HepG2 (cell line): Measurements from ENCODE around the gene MYO3B. TPM values are rescaled to one million over a fixed set of nuclear protein-coding genes. Genes with fewer than 3 reads are reported as not detected.

Experiments
- ATAC-seq: fragments of 200-7000 bp; cut with Tn5 transposase; 3 replicates; pipeline ENCODE4 v1.9.1; 2020; ENCODE audit warnings: mild to moderate bottlenecking, moderate library complexity
- BruUV-seq: library from RNA; stranded (reverse); fragments of 400-500 nt; replicated peaks from 2 replicates; lab custom pipeline; 2021; lab: Mats Ljungman, UMichigan
- CTCF ChIA-PET: fragments of 300-600 bp; formaldehyde crosslinking; extraction: SDS; loops from one replicate; lab custom pipeline; 2021; ENCODE audit warnings: low total read pairs, inconsistent platforms, low intra/inter-chr PET ratio; lab: Yijun Ruan, JAX
- POLR2A ChIA-PET: fragments of 350-600 bp; sonication (Branson Sonifier 250); formaldehyde crosslinking; loops from one replicate; lab custom pipeline; 2020; ENCODE audit warnings: antibody characterized with exemption, inconsistent platforms; lab: Yijun Ruan, JAX
- DNase-seq: peaks from one replicate; pipeline ENCODE4 v3.0.0-alpha.2; 2015; ENCODE audit warnings: low spot score
- FAIRE-seq: peaks from 3 replicates; lab custom pipeline; 2011; peaks lifted over from hg19 to GRCh38; lab: Jason Lieb, UNC
- H2AFZ ChIP-seq: one replicate; pipeline ENCODE4 v1.6.1; 2011; ENCODE audit warnings: low read length, inconsistent platforms
- H3K27ac ChIP-seq: fragments of 300-600 bp; 3 replicates; pipeline ENCODE4 v1.8.0; 2011; ENCODE audit warnings: mixed run types, mild to moderate bottlenecking, mixed read lengths, low read length, inconsistent platforms; ENCODE audit not compliant: insufficient read depth; ENCODE audit errors: extremely low read length
- H3K27me3 ChIP-seq, 2 experiments: fragments of 200-600 bp in 1 of 2; 2 replicates in 1 of 2; 3 replicates in 1 of 2; pipeline versions ENCODE4 v1.6.0 to v1.8.0; 2011; ENCODE audit warnings: low read length in 2 of 2, mild to moderate bottlenecking in 2 of 2, moderate library complexity in 2 of 2, inconsistent platforms in 1 of 2; ENCODE audit not compliant: insufficient read depth in 2 of 2, control insufficient read depth in 1 of 2
- H3K36me3 ChIP-seq, 2 experiments: fragments of 200-600 bp in 1 of 2; replicated peaks in 1 of 2; 2 replicates in 1 of 2; 3 replicates in 1 of 2; pipeline versions ENCODE4 v1.5.1 to v1.8.0; 2011; ENCODE audit warnings: low read length in 2 of 2, inconsistent platforms in 1 of 2; ENCODE audit not compliant: insufficient read depth in 2 of 2, control insufficient read depth in 1 of 2
- H3K4me1 ChIP-seq: 2 replicates; pipeline ENCODE4 v1.5.1; 2012; ENCODE audit warnings: low read length, inconsistent platforms; ENCODE audit not compliant: insufficient read depth
- H3K4me2 ChIP-seq: 2 replicates; pipeline ENCODE4 v1.6.0; 2011; ENCODE audit warnings: low read depth, low read length, inconsistent platforms
- H3K4me3 ChIP-seq, 3 experiments: fragments of 200-600 bp in 1 of 3; sonication (generic), shearing (Covaris generic) in 1 of 3; replicated peaks in 1 of 3; 2 replicates each; pipeline ENCODE4 v1.5.1; 2011 to 2016; ENCODE audit warnings: low read length in 3 of 3, inconsistent platforms in 2 of 3, low read depth in 2 of 3, mild to moderate bottlenecking in 2 of 3, control low read depth in 1 of 3, mixed read lengths in 1 of 3; ENCODE audit not compliant: insufficient read depth in 1 of 3
- H3K79me2 ChIP-seq: one replicate; pipeline ENCODE4 v1.6.1; 2011; ENCODE audit warnings: low read length, inconsistent platforms; ENCODE audit not compliant: insufficient read depth
- H3K9ac ChIP-seq: 2 replicates; pipeline ENCODE4 v1.6.0; 2011; ENCODE audit warnings: mild to moderate bottlenecking, low read depth, low read length, inconsistent platforms; ENCODE audit not compliant: insufficient read depth
- H3K9me3 ChIP-seq: 2 replicates; pipeline ENCODE4 v1.5.1; 2012; ENCODE audit warnings: mild to moderate bottlenecking, low read length
- H4K20me1 ChIP-seq: 2 replicates; pipeline ENCODE4 v1.6.0; 2011; ENCODE audit warnings: inconsistent platforms, mild to moderate bottlenecking, low read length, moderate library complexity; ENCODE audit not compliant: insufficient read depth
- KDM3A ChIP-seq: IDR thresholded peaks from 2 replicates; pipeline ENCODE4 v1.6.1; 2018; ENCODE audit warnings: low read depth, missing compliant biosample characterization
- MEIS1 ChIP-seq: sonication (generic); formaldehyde crosslinking; IDR thresholded peaks from 2 replicates; pipeline ENCODE4 v1.9.0; 2021; ENCODE audit warnings: mild to moderate bottlenecking, missing genetic modification reagents, moderate library complexity, borderline replicate concordance
- NFIC ChIP-seq: IDR thresholded peaks from 2 replicates; pipeline ENCODE4 v1.6.1; 2012; ENCODE audit warnings: mild to moderate bottlenecking, low read length, inconsistent platforms
- RORA ChIP-seq: sonication (generic); formaldehyde crosslinking; IDR thresholded peaks from 2 replicates; pipeline ENCODE4 v1.5.0; 2020; ENCODE audit warnings: mild to moderate bottlenecking, missing genetic modification reagents, moderate library complexity
- SETDB1 ChIP-seq: sonication (generic); formaldehyde crosslinking; IDR thresholded peaks from 2 replicates; pipeline ENCODE4 v1.5.1; 2020; ENCODE audit warnings: missing genetic modification reagents, mild to moderate bottlenecking, borderline replicate concordance
- SMAD1 ChIP-seq: sonication (generic); formaldehyde crosslinking; IDR thresholded peaks from 2 replicates; pipeline ENCODE4 v1.4.0; 2020; ENCODE audit warnings: missing genetic modification reagents, low read depth, mild to moderate bottlenecking, borderline replicate concordance
- SP4 ChIP-seq: sonication (generic); formaldehyde crosslinking; IDR thresholded peaks from 2 replicates; pipeline ENCODE4 v1.8.1; 2023; ENCODE audit warnings: mild to moderate bottlenecking, missing genetic modification reagents
- ZFP36L2 ChIP-seq: sonication (generic); formaldehyde crosslinking; IDR thresholded peaks from 2 replicates; pipeline ENCODE4 v1.4.0; 2020; ENCODE audit warnings: missing genetic modification reagents
- ZNF343 ChIP-seq: sonication (generic); formaldehyde crosslinking; IDR thresholded peaks from 2 replicates; pipeline ENCODE4 v1.4.0; 2020; ENCODE audit warnings: mild to moderate bottlenecking, missing genetic modification reagents
- ZNF431 ChIP-seq: sonication (generic); formaldehyde crosslinking; IDR thresholded peaks from 2 replicates; pipeline ENCODE4 v1.9.0; 2022; ENCODE audit warnings: missing genetic modification reagents, low read depth, mild to moderate bottlenecking, borderline replicate concordance
- WGBS: methylation state at CpG from one replicate; pipeline ENCODE4 v1.1.6; 2017; ENCODE audit warnings: low lambda C conversion rate; 5-methylcytosine and 5-hydroxymethylcytosine counted together
- in situ Hi-C: cut with HindIII; loops from 2 replicates; pipeline ENCODE4 v1.10.0; 2017; ENCODE audit warnings: low pct_unique_long_range_greater_than_20kb; ENCODE audit not compliant: extremely low pct_ligation_motif_present
- intact Hi-C: fragments of 100-400 bp; cut with micrococcal nuclease; formaldehyde crosslinking; loops from one replicate; pipeline ENCODE4 v1.10.0; 2022; ENCODE audit not compliant: unreplicated experiment
- polyA plus RNA-seq, 8 experiments: library from polyadenylated mRNA; depleted of rRNA in 3 of 8; stranded (reverse) in 7 of 8; unstranded in 1 of 8; fragments of >200 nt; fragmentation: Illumina TruSeq in 4 of 8; extraction: Trizol in 4 of 8; gene quantifications; 2 replicates each; pipeline versions ENCODE4 v1.2.1 to v1.2.3, GENCODE V29; 2011 to 2016; ENCODE audit warnings: low read depth in 4 of 8, missing spikeins in 1 of 8, mixed read lengths in 1 of 8; ENCODE audit not compliant: insufficient read depth in 1 of 8
- total RNA-seq, 5 experiments: library from RNA; depleted of rRNA; stranded (reverse); fragments of >200 nt; fragmentation: Illumina TruSeq; extraction: Trizol; gene quantifications; 2 replicates each; pipeline ENCODE4 v1.2.3, GENCODE V29; 2016; ENCODE audit warnings: low read depth in 1 of 5
- TF ChIP-seq, protein P1 (sequence below): sonication (generic); formaldehyde crosslinking; IDR thresholded peaks from 2 replicates; pipeline ENCODE4 v1.4.0; 2020; ENCODE audit warnings: missing genetic modification reagents, borderline replicate concordance
- TF ChIP-seq, protein P2 (sequence below): IDR thresholded peaks from 2 replicates; pipeline ENCODE4 v1.6.1; 2016; ENCODE audit warnings: missing biosample characterization, missing genetic modification reagents, low read depth

MYO3B gene
- total and polyA plus RNA-seq, 2 of the 13 experiments (the other 11 are each of a cell fraction or from before 2014, with no cell fraction given) = 0.01 TPM; not detected in 1

DNA sequence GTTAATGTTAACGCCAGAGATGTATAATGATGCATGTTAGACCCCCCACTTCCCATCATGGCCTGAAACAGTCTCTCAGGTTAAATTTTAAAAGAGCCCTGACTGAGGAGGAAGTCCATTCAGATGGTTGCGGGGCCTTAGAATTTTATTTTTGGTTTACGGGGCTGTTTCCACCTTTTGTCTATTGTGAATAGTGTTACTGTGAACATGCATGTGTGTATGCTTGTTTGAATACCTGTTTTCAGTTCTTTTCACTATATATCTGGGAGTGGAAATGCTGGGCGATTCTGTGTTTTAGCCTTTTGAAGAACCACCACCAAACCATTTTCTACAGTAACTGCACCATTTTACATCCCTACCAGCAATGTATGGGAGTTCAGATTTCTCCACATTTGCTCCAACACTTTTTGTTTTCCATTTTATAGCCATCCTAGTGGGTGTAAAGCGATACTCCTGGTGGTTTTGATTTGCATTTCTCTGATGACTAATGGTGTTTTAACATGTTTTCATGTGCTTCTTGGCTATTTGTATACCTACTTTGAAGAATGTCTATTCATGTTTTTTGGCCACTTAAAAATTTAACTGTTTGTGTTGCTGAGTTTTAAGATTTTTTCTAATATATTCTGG is 133.0 kb downstream of the MYO3B start:
- no peaks in the 10 kb centered on the region for H3K36me3 ChIP-seq
- BruUV-seq = no TSS peak
- H3K9ac ChIP-seq = no peak overlapping the region
- H2AFZ ChIP-seq = no peak overlapping the region
- CTCF ChIA-PET = no interaction called here
- TF ChIP-seq SP4 (CRISPR knock-in tag) = no peak
- TF ChIP-seq RORA (CRISPR knock-in tag) = no peak
- no peak for TF ChIP-seq NFIC
- no peak for TF ChIP-seq ZNF431 (CRISPR knock-in tag)
- TF ChIP-seq SMAD1 (CRISPR knock-in tag) = no peak
- TF ChIP-seq, protein P1, sequence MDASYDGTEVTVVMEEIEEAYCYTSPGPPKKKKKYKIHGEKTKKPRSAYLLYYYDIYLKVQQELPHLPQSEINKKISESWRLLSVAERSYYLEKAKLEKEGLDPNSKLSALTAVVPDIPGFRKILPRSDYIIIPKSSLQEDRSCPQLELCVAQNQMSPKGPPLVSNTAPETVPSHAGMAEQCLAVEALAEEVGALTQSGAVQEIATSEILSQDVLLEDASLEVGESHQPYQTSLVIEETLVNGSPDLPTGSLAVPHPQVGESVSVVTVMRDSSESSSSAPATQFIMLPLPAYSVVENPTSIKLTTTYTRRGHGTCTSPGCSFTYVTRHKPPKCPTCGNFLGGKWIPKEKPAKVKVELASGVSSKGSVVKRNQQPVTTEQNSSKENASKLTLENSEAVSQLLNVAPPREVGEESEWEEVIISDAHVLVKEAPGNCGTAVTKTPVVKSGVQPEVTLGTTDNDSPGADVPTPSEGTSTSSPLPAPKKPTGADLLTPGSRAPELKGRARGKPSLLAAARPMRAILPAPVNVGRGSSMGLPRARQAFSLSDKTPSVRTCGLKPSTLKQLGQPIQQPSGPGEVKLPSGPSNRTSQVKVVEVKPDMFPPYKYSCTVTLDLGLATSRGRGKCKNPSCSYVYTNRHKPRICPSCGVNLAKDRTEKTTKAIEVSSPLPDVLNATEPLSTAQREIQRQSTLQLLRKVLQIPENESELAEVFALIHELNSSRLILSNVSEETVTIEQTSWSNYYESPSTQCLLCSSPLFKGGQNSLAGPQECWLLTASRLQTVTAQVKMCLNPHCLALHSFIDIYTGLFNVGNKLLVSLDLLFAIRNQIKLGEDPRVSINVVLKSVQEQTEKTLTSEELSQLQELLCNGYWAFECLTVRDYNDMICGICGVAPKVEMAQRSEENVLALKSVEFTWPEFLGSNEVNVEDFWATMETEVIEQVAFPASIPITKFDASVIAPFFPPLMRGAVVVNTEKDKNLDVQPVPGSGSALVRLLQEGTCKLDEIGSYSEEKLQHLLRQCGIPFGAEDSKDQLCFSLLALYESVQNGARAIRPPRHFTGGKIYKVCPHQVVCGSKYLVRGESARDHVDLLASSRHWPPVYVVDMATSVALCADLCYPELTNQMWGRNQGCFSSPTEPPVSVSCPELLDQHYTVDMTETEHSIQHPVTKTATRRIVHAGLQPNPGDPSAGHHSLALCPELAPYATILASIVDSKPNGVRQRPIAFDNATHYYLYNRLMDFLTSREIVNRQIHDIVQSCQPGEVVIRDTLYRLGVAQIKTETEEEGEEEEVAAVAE (CRISPR knock-in tag) = no peak
- TF ChIP-seq, protein P2, sequence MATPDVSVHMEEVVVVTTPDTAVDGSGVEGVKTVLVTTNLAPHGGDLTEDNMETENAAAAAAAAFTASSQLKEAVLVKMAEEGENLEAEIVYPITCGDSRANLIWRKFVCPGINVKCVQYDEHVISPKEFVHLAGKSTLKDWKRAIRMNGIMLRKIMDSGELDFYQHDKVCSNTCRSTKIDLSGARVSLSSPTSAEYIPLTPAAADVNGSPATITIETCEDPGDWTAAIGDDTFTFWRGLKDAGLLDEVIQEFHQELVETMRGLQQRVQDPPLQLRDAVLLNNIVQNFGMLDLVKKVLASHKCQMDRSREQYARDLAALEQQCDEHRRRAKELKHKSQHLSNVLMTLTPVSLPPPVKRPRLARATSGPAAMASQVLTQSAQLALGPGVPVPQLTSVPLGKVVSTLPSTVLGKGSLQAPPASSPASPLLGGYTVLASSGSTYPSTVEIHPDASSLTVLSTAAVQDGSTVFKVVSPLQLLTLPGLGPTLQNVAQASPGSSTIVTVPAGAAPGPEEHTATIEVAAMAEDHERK (CRISPR knock-in tag) = no peak
- no peak for TF ChIP-seq ZNF343 (CRISPR knock-in tag)
- no peak for TF ChIP-seq ZFP36L2 (CRISPR knock-in tag)
- no peak for TF ChIP-seq MEIS1 (CRISPR knock-in tag)
- TF ChIP-seq KDM3A (CRISPR knock-in tag) = no peak
- no peak for TF ChIP-seq SETDB1
- TF ChIP-seq, all 625 proteins: peak for 0
- H4K20me1 ChIP-seq = no peaks in the 10 kb centered on the region
- ATAC-seq = no peak
- 8% methylated on average over 5 of the region's 5 CpGs for WGBS
- POLR2A ChIA-PET = no interaction called here
- no peak overlapping the region for H3K27ac ChIP-seq
- no peaks in the 10 kb centered on the region for H3K79me2 ChIP-seq
- in situ Hi-C loops = no loop called here
- intact Hi-C loops = no loop called here
- no peaks in the 10 kb centered on the region for H3K9me3 ChIP-seq
- no peak overlapping the region for H3K4me2 ChIP-seq
- DNase-seq = no peak
- H3K4me3 ChIP-seq = no peak overlapping the region
- H3K27me3 ChIP-seq = no peaks in the 10 kb centered on the region; a peak in 1 of 5 replicates
- FAIRE-seq = no peak
- H3K4me1 ChIP-seq = peaks cover 10% of the 10 kb centered on the region; the same call in 1 of the 2 replicates
